BE2C (cell line): ENCODE results near the gene HMGB4.

Experiments used
- DNase-seq: peaks from one replicate; pipeline ENCODE4 v3.0.0-alpha.2; 2020
- H3K27me3 ChIP-seq: fragments of 250-450 bp; sonication (Bioruptor Pico); 2 replicates; pipeline ENCODE4 v1.5.1; 2020; ENCODE audit warnings: mild to moderate bottlenecking
- H3K36me3 ChIP-seq: fragments of 250-450 bp; sonication (Bioruptor Pico); 2 replicates; pipeline ENCODE4 v1.5.1; 2020; ENCODE audit warnings: mild to moderate bottlenecking
- H3K4me1 ChIP-seq: fragments of 250-450 bp; sonication (Bioruptor Pico); 2 replicates; pipeline ENCODE4 v1.5.1; 2020
- H3K4me3 ChIP-seq: 2 replicates; pipeline ENCODE4 v1.5.1; 2011; ENCODE audit warnings: low read depth, low read length
- H3K9me3 ChIP-seq: fragments of 250-450 bp; sonication (Bioruptor Pico); 2 replicates; pipeline ENCODE4 v1.5.1; 2020
- CTCF ChIP-seq: IDR thresholded peaks from 2 replicates; pipeline ENCODE4 v1.5.1; 2012; ENCODE audit warnings: mild to moderate bottlenecking, low read depth, low read length

Gene HMGB4

GRCh38 chr1:33908324-33908956 lies 44.6 kb downstream of the HMGB4 start:
- H3K27me3 ChIP-seq, result no peaks in the 10 kb centered on the region
- H3K4me1 ChIP-seq, result no peaks in the 10 kb centered on the region
- no peak for DNase-seq
- no peaks in the 10 kb centered on the region for H3K36me3 ChIP-seq
- no peaks in the 10 kb centered on the region for H3K9me3 ChIP-seq
- no peak for TF ChIP-seq CTCF
- no peak overlapping the region for H3K4me3 ChIP-seq
